SK-N-MC (cell line): ENCODE measurements around the gene GALM.

Experiments
- EZH2 ChIP-seq: fragments of 200-600 bp; sonication (generic); IDR thresholded peaks from one replicate; pipeline ENCODE4 v1.6.1; 2017; ENCODE audit warnings: antibody characterized with exemption
- FOXP2 ChIP-seq: optimal IDR thresholded peaks from 2 replicates; pipeline ENCODE3; 2011; ENCODE audit warnings: mild to moderate bottlenecking, moderate library complexity; ENCODE audit not compliant: insufficient read depth; ENCODE audit errors: extremely low read length, control extremely low read depth
- POLR2AphosphoS5 ChIP-seq: IDR thresholded peaks from 2 replicates; pipeline ENCODE4 v1.6.1; 2012; ENCODE audit warnings: mild to moderate bottlenecking, low read depth, low read length, borderline replicate concordance

GRCh38 chr2:38742797-38743559 lies 77.1 kb downstream of the GALM start:
- no peak; the same call in 1 of the 2 replicates for TF ChIP-seq POLR2AphosphoS5
- TF ChIP-seq EZH2 = no peak
- no peak for TF ChIP-seq FOXP2
